WTC11 (cell line): ENCODE results near the gene PCDHGC4. TPM values are rescaled to one million over a fixed set of nuclear protein-coding genes. Genes with fewer than 3 reads are reported as not detected.

Experiments used
- ATAC-seq: fragments of 200-7000 bp; cut with Tn5 transposase; 2 replicates; pipeline ENCODE4 v1.10.0; 2021; ENCODE audit warnings: mild to moderate bottlenecking, moderate library complexity
- CTCF ChIA-PET: fragments of 300-600 bp; sonication (Branson Sonifier 250); formaldehyde crosslinking; loops from one replicate; lab custom pipeline; 2021; ENCODE audit warnings: antibody characterized with exemption; lab: Charles Lee
- POLR2A ChIA-PET: fragments of 350-600 bp; sonication (Branson Sonifier 250); formaldehyde crosslinking; loops from one replicate; lab custom pipeline; 2021; ENCODE audit warnings: antibody characterized with exemption; lab: Charles Lee
- DNase-seq: peaks from one replicate; pipeline ENCODE4 v3.0.0; 2021; ENCODE audit warnings: low spot score
- H3K27ac Mint-ChIP-seq: 2 replicates; pipeline ENCODE4 v1.8.0; 2021; ENCODE audit warnings: mixed read lengths
- H3K27me3 Mint-ChIP-seq: 2 replicates; pipeline ENCODE4 v1.8.0; 2021; ENCODE audit warnings: low read depth, mild to moderate bottlenecking, moderate library complexity, mixed read lengths
- H3K36me3 Mint-ChIP-seq: 2 replicates; pipeline ENCODE4 v1.8.0; 2021; ENCODE audit warnings: mixed read lengths
- H3K4me1 Mint-ChIP-seq: 2 replicates; pipeline ENCODE4 v1.8.0; 2022; ENCODE audit warnings: mixed read lengths
- H3K4me3 Mint-ChIP-seq: 2 replicates; pipeline ENCODE4 v1.8.0; 2021; ENCODE audit warnings: mild to moderate bottlenecking, moderate library complexity, mixed read lengths
- H3K9me3 Mint-ChIP-seq: 2 replicates; pipeline ENCODE4 v1.8.0; 2021; ENCODE audit warnings: mixed read lengths
- ATF1 ChIP-seq: sonication (generic); formaldehyde crosslinking; IDR thresholded peaks from 2 replicates; pipeline ENCODE4 v1.8.1; 2023; ENCODE audit warnings: mild to moderate bottlenecking, moderate library complexity, missing genetic modification reagents
- ATF2 ChIP-seq: sonication (generic); formaldehyde crosslinking; IDR thresholded peaks from 2 replicates; pipeline ENCODE4 v1.8.1; 2022; ENCODE audit warnings: low read depth, missing genetic modification reagents, borderline replicate concordance
- ATF6 ChIP-seq: sonication (generic); formaldehyde crosslinking; IDR thresholded peaks from 2 replicates; pipeline ENCODE4 v1.8.1; 2023; ENCODE audit warnings: mild to moderate bottlenecking, missing genetic modification reagents
- E2F5 ChIP-seq: sonication (generic); formaldehyde crosslinking; IDR thresholded peaks from 2 replicates; pipeline ENCODE4 v1.8.1; 2022; ENCODE audit warnings: mild to moderate bottlenecking, moderate library complexity, missing genetic modification reagents
- ETV6 ChIP-seq: sonication (generic); formaldehyde crosslinking; IDR thresholded peaks from 2 replicates; pipeline ENCODE4 v1.8.1; 2022; ENCODE audit warnings: mild to moderate bottlenecking, missing genetic modification reagents
- FOXK1 ChIP-seq: sonication (generic); formaldehyde crosslinking; IDR thresholded peaks from 2 replicates; pipeline ENCODE4 v1.8.0; 2022; ENCODE audit warnings: mild to moderate bottlenecking, moderate library complexity, missing genetic modification reagents
- FOXP4 ChIP-seq: sonication (generic); formaldehyde crosslinking; IDR thresholded peaks from 2 replicates; pipeline ENCODE4 v1.8.0; 2022; ENCODE audit warnings: mild to moderate bottlenecking, missing genetic modification reagents
- HMGXB4 ChIP-seq: sonication (generic); formaldehyde crosslinking; IDR thresholded peaks from 2 replicates; pipeline ENCODE4 v1.8.1; 2023; ENCODE audit warnings: mild to moderate bottlenecking, moderate library complexity, missing genetic modification reagents
- KAT7 ChIP-seq: sonication (generic); formaldehyde crosslinking; IDR thresholded peaks from 2 replicates; pipeline ENCODE4 v1.8.1; 2023; ENCODE audit warnings: missing genetic modification reagents, mild to moderate bottlenecking, borderline replicate concordance
- MAX ChIP-seq: sonication (generic); formaldehyde crosslinking; IDR thresholded peaks from 2 replicates; pipeline ENCODE4 v1.8.0; 2022; ENCODE audit warnings: mild to moderate bottlenecking, missing genetic modification reagents
- MLX ChIP-seq: sonication (generic); formaldehyde crosslinking; IDR thresholded peaks from 2 replicates; pipeline ENCODE4 v1.8.1; 2023; ENCODE audit warnings: mild to moderate bottlenecking, missing genetic modification reagents, moderate library complexity
- NFE2L1 ChIP-seq: sonication (generic); formaldehyde crosslinking; IDR thresholded peaks from 2 replicates; pipeline ENCODE4 v1.8.1; 2023; ENCODE audit warnings: missing genetic modification reagents
- TP53 ChIP-seq: sonication (generic); formaldehyde crosslinking; IDR thresholded peaks from 2 replicates; pipeline ENCODE4 v1.8.1; 2023; ENCODE audit warnings: mild to moderate bottlenecking, missing genetic modification reagents
- ZNF219 ChIP-seq: sonication (generic); formaldehyde crosslinking; IDR thresholded peaks from 2 replicates; pipeline ENCODE4 v1.8.0; 2023; ENCODE audit warnings: missing genetic modification reagents, mild to moderate bottlenecking, borderline replicate concordance
- ZNF263 ChIP-seq: sonication (generic); formaldehyde crosslinking; IDR thresholded peaks from 2 replicates; pipeline ENCODE4 v1.8.1; 2022; ENCODE audit warnings: low read depth, mild to moderate bottlenecking, moderate library complexity, missing genetic modification reagents
- ZNF317 ChIP-seq: sonication (generic); formaldehyde crosslinking; IDR thresholded peaks from 2 replicates; pipeline ENCODE4 v1.8.1; 2023; ENCODE audit warnings: low read depth, mild to moderate bottlenecking, moderate library complexity, missing genetic modification reagents, borderline replicate concordance
- ZNF396 ChIP-seq: fragments of 250-450 bp; sonication (Bioruptor Pico); IDR thresholded peaks from 2 replicates; pipeline ENCODE4 v1.8.0; 2021; ENCODE audit warnings: mild to moderate bottlenecking, moderate library complexity, borderline replicate concordance
- ZSCAN18 ChIP-seq: fragments of 250-450 bp; sonication (Bioruptor Pico); IDR thresholded peaks from 2 replicates; pipeline ENCODE4 v2.1.2; 2022; ENCODE audit warnings: mild to moderate bottlenecking, moderate library complexity
- total RNA-seq: library from RNA; stranded (reverse); gene quantifications from 3 replicates; pipeline ENCODE4 v1.2.3, GENCODE V29; 2021

PCDHGC4 gene
- total RNA-seq, 1 experiment from 2014 or later: 6.1 TPM

- peak; percentile 44 for DNase-seq
- peaks cover 13% of the 10 kb centered on the region for H3K36me3 Mint-ChIP-seq
- CTCF ChIA-PET: interaction anchor here (0.8 to 6.8 kb wide), 16 partner anchors 8 to 299 kb away, joined by 3 to 113 read pairs (median 7); partner anchors contain the start of genes PCDHB10, PCDHB14, PCDHB15 and PCDHGA10
- peaks cover 57% of the 10 kb centered on the region for H3K4me1 Mint-ChIP-seq
- peak; percentile 29 for ATAC-seq
- no peak for TF ChIP-seq ZSCAN18 (CRISPR knock-in tag)
- TF ChIP-seq KAT7 (CRISPR knock-in tag): no peak
- no peak for TF ChIP-seq ATF6
- TF ChIP-seq FOXP4 (CRISPR knock-in tag): no peak
- no peak for TF ChIP-seq NFE2L1 (CRISPR knock-in tag)
- 0 out of 2 replicates have a peak, but pooled peaks have one; percentile 10 for TF ChIP-seq ZNF219
- no peak for TF ChIP-seq ZNF263 (CRISPR knock-in tag)
- no peak for TF ChIP-seq ATF2 (CRISPR knock-in tag)
- H3K27ac Mint-ChIP-seq: no peak overlapping the region
- no peaks in the 10 kb centered on the region for H3K9me3 Mint-ChIP-seq
- POLR2A ChIA-PET: interaction anchor here (1.0 to 1.7 kb wide), 2 partner anchors 16 to 74 kb away, joined by 3 to 4 read pairs; partner anchors contain the start of genes PCDHGB7 and PCDHGC3
- peaks cover 60% of the 10 kb centered on the region for H3K27me3 Mint-ChIP-seq
- H3K4me3 Mint-ChIP-seq: peak overlapping the region; percentile 66
Observed at GRCh38 chr5:141491323-141492167, 6.7 kb downstream of the PCDHGC4 start.

- ATAC-seq (peak; percentile 10), DNase-seq (peak; percentile 49)
- no peaks in the 10 kb centered on the region for H3K9me3 Mint-ChIP-seq
- peaks cover 7% of the 10 kb centered on the region for H3K36me3 Mint-ChIP-seq
- H3K4me1 Mint-ChIP-seq: peaks cover 57% of the 10 kb centered on the region
- peak overlapping the region; percentile 66 for H3K4me3 Mint-ChIP-seq
- ChIA-PET POLR2A (interaction anchor here (1.7 kb wide), 1 partner anchor 75 kb away, joined by 4 read pairs; the partner anchor contains the start of gene PCDHGB7), CTCF (interaction anchor here (0.8 to 6.8 kb wide), 18 partner anchors 9 to 300 kb away, joined by 3 to 113 read pairs (median 6); partner anchors contain the start of genes PCDHB10, PCDHB14, PCDHB15 and PCDHGA1)
- H3K27me3 Mint-ChIP-seq: peaks cover 52% of the 10 kb centered on the region
- H3K27ac Mint-ChIP-seq: no peak overlapping the region
- peak; percentile 26; the same call in 1 of the 2 replicates for TF ChIP-seq FOXK1 (CRISPR knock-in tag)
- no peak for TF ChIP-seq ZNF396 (CRISPR knock-in tag)
- TF ChIP-seq MLX (CRISPR knock-in tag): 0 out of 2 replicates have a peak, but pooled peaks have one; percentile 67
- TF ChIP-seq MAX (CRISPR knock-in tag): peak; percentile 46; the same call in 1 of the 2 replicates
- peak; percentile 41 for TF ChIP-seq E2F5 (CRISPR knock-in tag)
- no peak for TF ChIP-seq ETV6
- peak; percentile 82 for TF ChIP-seq TP53 (CRISPR knock-in tag)
- TF ChIP-seq ATF1: 0 out of 2 replicates have a peak, but pooled peaks have one; percentile 30
- peak; percentile 44; the same call in 1 of the 2 replicates for TF ChIP-seq HMGXB4 (CRISPR knock-in tag)
- TF ChIP-seq ZNF317 (CRISPR knock-in tag): 0 out of 2 replicates have a peak, but pooled peaks have one; percentile 26
Observed at GRCh38 chr5:141492168-141492885, 7.5 kb downstream of the PCDHGC4 start.
